HG03457 (cell line): ENCODE data around the gene TSPAN17.
A peak's percentile ranks its signal among the peaks of the same experiment; 100 is the strongest.

ENCODE experiments used
- ATAC-seq: cut with Tn5 transposase; IDR thresholded peaks from one replicate; pipeline ENCODE4 v1.9.1; 2021; ENCODE audit warnings: moderate number of reproducible peaks; ENCODE audit not compliant: unreplicated experiment

The TSPAN17 gene

DNA sequence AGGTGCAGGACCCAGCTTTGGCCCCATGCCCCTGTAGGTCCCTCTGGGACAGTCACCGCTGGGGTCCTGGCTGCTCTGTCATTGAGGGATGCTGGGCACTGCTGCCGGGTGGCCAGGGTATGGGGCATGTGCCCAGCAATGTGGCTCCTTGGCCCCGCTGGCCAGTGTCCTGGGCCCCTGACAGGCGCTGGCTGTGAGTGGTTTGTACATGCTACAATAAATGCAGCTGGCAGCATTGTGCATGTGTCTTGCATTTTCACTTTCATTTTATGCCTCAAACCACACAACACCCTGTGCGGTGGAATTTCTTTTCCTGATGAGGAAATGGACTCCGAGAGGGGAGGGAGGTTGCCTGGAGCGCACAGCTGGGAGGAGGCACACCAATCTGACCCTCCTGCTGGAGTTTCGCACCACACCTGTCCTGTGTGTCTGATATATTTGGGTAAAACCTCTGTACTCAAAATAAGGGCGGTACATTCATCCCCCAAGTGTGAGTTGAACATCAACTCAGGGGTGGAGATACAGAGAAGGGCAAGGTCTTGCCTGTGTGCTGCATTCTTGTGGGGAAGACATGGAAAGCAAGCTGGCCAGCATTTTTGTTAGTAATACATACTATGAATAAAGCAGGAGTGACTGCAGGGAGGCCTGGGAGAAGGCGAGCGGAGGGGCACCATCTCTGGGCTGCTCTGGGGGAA is 11.7 kb downstream of the TSPAN17 start:
- no peak for ATAC-seq

DNA sequence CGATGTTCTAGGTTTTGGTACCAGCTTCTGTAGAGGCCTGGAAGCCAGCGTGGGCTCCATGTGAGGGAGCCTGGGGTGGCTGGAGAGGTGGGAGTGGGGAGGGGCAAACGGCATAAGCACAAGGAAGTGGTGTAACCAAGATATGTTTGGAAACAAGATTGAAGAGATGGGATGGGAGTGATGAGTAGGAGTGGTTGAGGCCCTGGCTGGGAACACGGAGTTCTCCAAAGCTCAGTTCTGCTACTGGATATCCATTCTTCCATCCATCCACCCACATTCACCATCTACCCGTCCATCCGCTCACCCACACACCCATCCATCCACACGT is 12.2 kb downstream of the TSPAN17 start:
- ATAC-seq, result no peak

DNA sequence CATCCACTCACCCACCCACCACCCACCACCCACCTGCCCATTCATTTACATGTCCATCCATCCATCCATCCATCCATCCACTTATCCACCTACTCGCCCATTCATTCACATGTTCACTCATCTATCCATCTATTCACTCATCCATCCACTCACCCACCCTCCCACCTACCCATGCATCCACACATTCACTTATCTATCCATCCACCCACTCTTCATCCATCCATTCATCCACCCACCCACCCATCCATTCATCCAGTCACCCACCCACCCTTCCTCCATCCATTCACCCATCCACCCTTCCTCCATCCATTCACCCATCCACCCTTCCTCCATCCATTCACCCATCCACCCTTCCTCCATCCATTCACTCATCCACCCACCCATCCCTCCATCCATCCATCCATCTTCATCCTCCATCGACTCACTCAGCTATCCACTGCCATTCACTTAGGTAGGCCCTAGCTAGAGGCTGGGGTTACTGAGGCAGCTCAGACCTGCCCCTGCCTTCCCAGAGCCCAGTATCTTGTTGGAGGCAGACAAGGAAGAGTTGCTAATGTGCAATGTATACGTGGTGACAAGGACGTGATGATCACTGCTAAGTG is 12.7 kb downstream of the TSPAN17 start:
- ATAC-seq, result no peak

DNA sequence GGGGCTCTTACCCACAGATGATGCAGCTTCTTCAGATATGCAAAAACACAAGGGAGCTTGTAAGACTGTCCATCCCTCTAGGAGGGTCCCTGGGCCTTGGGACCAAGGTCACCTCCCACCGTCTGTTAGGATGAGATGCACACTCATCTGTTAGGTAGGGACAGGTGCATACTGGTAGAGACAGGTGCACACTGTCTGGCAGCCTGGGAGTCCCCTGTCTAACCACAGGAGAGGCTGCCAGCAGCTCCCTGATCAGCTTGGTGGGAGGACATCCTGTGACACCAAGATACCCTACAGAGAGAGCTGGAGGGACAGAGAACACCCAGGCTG is 13.2 kb downstream of the TSPAN17 start:
- ATAC-seq, result peak; percentile 20

DNA sequence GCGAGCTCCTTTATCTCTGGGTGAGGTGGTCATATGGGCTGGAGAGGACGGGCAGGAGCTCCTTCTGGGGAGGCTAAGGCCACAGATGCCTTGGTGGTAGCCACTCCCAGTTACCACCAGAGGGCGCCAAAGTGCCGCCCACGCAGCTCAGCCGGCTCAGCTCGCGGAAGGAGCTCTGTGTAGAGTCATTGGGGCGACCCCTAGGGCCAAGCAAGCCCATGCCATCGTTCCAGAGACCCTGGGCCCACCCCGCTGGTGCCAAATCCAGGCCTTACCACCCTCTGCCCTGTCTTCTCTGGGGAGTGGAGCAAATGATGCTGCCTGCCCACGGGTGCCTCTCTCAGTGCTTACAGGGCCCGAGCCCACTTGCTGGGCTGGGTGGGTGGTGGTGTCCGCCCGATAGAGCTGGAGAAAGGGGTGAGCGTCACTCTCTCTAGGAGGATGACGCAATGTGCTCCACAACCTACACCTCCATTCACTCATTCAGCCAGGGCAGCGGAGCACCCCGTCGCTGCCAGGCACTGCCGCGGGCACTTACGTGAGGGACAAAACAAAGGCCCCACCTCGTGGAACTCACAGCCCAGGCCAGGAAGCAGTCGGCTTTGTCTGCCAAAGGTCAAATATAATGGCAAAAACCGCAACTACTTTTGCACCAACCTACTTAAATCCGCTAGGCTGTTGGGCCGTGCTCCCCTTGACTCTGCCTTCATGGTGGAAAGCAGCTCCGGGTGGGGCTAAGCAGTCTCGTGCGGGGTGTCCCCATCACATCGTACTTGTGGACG is 13.8 kb downstream of the TSPAN17 start:
- peak; percentile 54 for ATAC-seq

DNA sequence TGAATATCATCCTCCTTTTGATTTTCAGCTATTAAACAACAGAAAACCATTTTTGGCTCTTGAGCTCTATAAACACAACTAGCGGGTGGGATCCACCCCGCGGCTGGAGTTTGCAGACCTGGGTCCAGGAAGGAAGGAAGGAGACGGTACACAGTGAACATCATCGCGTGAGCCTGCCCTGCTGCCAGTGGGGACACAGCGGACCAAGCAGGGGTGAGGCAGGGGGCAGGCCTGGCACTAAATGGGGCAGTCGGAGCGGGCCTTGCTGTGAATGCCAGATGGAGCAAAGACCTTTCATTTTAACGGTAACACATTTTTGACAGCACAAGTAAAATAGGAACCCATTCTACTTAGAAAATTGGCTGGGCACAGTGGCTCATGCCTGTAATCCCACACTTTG is 14.4 kb downstream of the TSPAN17 start:
- no peak for ATAC-seq

DNA sequence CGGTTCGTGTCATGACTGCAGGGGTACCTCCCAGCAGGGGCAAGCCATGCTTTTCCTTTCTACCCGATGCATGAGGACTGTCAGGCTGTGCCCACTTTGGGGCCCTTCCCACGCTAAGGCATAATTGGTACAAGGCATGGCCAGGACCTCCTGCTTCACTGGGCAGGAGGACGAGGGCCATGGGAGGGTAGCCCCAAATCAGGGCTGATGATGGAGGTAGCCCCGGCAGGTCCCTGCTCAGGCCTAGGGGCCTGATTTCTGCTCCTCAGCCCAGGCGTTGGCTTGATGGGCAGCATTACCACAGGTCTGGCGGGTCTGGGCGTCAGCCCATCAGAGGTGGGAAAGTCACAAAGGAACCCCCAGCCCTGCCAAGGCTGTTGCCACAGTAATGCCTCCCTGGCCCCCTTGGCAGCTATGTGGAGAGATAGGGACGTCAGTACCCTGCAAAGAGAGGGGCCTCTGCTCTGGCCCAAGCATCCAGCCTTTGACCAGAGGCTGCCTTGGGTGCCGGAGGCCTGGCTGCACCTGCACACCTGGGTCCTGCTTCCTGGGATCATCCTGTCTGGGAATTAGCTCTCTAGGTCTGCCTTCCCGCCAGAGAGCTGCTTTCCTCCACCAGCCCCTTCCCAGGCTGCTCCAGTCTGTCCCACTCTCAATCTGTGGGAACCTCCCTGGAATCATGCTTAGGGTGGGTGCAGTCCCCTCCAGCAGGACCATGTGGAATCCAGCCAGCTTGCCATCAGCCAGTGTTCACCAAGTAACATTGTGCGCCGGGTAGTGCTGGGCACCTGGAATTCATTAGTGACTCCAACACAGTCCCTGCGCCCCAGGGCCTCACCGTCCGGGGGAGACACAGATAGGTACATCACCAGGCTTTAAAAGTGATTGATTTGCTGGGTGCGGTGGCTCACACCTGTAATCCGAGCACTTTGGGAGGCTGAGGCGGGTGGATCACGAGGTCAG is 15.4 kb downstream of the TSPAN17 start:
- no peak for ATAC-seq

DNA sequence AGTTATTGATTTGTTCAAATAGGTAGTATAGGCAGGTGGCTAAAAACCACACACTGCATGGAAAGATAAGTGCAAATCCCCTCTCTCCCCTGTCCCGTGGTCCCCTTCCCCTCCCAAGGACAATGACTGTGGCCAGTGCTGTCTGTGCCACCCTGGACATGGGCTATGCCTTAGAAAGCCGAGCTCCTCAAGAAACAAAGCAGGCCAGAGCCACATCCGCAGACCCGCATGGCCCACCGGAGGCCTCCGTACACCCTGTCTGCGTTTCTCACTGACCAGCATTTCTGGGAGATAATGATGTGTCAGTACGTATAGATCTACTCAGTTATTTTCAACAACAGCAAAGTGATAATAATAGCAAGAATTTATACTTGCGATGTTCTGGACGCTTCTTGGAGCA is 16.3 kb downstream of the TSPAN17 start:
- no peak for ATAC-seq

DNA sequence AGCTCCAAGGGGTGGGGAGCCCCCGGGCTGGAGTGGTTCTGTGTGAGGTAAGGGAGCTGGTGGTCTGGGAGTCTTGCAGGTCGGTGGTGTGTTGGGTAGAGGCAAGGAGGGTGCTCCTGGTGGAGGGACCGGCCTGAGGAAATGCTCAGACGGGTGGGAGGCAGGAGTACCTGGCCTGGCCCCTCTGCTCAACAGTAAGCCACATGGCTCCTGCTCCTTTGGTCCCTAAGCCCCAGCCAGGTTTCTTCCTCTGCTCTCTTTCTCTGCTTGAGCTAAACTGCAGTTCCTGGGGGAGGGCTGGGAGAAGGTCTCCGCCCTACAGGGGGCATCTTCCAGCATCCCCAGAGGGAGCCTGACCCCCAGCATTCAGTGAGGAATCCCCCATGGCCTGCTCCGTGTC is 17.2 kb downstream of the TSPAN17 start:
- ATAC-seq, result no peak

DNA sequence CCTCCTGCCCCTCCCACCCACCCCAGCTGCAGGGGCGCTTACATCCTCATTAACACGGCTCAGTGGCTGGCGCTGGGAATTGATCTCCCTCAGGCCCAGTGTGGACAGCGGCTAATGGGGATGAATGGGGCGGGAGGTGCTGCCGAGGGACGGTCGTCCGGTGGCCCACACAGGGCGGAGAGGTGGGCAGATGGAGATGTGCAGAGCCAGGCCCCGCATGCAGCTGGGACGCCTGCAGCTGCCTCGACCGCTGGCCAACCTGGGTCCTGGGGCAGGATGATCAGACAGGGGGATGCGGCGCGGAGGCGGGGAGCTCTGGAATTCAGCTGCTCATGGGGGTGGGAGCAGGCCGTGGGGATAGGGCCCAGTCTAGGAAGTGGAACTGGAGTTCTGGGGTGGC is 17.6 kb downstream of the TSPAN17 start:
- ATAC-seq, result no peak

DNA sequence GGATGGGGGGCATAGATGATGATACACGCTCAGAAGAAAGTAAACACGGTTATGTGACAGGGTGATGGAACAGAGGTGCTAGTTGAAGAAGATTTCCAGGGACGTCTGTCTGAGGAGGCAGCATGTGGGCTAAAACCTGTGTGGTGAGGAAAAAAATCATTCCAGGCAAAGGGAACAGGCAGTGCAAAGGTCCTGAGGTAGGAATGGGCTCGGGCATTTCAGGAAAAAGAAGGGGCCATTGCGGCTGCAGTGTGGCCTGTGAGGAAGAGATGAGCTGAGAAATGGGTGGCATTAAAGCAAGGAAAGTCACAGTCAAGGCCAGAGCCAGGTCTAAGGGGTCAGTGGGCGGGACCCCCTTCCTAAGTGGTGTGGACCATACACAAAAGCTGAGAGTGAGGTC is 18.2 kb downstream of the TSPAN17 start:
- ATAC-seq, result no peak

DNA sequence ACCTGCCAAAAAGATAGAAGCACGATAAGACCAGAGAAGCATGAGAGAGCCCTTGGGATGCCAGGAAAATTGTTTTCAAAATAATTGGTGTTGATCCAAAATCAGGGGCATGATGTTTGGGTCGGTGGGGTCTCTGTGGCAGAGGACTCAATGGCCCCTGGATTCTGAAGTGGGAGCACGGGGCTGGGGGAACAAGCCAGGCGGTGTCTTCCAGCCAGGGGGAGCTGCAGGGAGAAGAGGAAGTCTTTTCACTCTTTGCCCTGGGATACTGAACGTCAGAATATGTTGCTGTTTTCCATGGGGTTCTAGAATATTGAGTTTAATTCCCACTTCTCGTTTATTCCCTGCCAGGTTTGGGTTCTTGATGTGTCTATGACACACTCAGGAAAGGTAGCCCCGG is 20.4 kb downstream of the TSPAN17 start:
- ATAC-seq, result no peak

DNA sequence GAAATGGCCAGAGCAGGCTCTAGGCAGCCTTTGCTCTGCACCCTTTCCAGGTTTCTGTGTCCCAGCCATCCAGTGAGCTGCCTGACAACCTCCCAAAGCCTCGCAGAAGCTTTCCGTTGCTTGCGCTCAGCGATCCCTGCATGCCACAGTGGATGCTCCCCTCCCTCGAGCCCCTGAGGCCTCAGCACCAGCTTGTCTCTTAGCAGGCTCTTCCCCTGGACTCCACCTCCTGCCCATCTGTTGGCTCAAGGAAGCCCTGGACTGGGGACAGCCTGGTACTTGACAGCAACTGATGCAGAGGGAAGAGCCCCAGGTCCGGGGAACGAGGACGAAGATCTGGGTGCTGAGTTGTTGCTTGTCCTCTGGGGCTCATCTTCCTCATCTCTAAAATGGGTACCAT is 23.2 kb downstream of the TSPAN17 start:
- no peak for ATAC-seq

DNA sequence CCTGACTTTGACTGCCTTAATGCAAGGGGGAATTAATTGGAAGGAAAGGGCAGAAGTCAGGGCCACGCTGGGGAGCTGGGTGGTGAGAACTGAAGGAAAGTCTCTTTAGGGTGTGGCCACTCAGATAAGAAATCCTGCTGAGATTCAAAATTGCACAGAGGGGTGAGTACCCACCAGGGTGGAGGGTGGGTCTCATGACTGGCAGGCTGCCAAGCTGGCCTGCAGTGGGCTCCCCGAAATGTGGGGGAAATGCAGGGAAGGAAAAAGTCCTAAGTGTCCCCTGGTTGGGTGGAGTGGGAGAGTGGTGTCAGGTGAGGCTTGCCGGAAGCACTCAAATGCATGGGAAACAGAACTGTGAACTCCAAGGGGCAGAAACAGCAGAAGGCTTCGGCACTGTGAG is 24.1 kb downstream of the TSPAN17 start:
- ATAC-seq, result no peak

DNA sequence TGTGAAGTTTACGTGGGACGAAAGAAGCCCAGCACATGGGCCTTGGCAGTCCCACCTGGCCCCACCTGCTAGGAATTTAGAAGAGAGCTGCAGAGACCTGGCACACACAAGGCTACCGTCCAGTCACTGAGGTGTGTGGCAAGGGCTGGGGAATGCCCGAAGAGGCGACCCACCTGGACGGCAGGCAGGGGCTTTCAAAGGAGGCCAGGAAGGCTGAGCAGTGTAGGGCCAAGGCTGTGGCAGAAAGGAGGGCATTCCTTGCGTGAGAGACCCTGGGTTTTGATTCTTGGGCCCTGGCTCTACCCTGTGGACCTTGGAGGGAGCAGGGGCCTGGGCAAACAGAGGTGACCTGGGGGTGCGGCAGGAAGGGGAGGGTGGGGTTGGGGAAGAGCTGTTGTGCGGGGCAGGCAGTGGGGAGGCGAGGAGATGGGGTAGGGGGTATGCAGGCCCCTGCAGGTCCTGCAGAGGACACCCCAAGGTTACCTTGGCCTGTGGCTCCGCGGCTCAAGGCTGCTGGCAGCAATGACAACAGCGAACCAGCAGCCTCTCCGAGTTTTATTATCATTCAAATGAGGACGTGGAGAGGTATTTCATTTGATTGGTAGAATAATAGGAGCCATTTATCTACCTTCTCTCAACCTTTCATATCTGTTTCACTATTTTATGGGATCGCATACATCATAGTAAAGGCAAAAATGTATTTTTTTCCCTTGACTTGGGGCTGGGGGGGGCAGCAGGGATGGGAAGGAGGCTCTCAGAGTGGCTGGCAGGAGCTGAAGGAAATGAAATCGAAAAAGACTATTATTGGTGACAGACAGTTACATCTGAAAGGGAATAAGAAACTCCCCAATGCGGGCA is 24.8 kb downstream of the TSPAN17 start:
- ATAC-seq, result no peak

DNA sequence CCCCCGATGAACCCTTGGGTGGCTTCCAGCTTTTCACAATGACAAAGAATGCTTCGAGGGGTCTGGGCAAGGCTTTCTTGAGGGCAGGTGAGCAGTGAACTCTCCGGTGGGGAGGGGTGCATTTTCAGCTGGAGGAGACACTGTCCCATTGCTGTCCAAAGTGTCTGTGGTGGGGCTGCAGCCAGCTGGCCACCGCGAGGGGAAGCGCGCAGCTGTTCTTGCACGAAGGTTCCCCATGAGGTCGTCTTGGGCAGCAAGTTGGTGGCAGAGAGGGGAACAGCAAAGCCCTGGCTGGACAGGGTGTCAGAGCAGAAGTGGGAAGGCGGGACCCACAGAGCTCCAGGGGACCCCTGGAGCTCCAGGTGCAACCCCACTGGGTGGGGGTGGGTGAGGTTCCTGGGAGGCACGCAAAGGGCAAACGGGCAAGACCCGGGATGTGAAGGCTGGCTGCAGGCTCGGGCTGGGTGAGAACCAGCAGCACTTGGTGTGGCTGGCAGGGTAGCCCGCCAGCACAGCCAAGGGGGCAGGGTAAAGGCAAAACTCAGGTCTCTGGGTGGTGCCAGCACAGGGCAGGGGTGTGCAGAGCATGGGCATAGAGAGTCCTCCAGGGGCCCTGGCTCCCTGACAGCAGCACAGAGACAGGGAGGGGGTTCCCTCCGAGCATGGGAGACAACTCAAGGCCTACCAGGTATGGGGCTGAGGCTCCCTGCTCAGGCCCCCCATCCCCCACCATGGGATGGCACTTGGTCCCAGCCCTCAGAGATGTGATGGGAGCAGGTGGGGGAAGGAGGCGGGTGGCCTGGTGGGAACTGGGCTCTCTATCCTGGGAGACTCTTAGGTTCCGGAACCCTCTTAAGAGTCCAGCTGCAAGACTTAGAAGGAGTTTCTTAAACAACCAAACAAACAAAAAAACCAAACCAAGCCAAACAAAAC is 26.6 kb downstream of the TSPAN17 start:
- ATAC-seq, result no peak

DNA sequence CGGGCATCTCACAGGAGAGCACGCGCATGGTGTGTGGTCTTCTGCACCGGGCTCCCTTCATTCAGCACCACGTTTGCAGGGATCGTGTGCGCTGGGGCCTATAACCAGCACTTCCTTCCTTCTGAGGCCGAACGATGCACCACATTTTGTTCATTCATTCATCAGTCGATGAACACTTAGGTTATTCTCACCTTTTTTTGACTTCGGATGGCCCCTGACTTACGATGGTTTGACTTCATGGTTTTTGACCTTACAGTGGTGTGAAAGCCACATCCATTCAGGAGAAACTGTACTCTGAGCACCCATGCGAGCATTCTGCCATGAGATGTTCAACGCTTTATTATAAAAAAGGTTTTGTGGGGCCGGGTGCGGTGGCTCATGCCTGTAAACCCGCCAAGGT is 27.5 kb downstream of the TSPAN17 start:
- ATAC-seq, result no peak

DNA sequence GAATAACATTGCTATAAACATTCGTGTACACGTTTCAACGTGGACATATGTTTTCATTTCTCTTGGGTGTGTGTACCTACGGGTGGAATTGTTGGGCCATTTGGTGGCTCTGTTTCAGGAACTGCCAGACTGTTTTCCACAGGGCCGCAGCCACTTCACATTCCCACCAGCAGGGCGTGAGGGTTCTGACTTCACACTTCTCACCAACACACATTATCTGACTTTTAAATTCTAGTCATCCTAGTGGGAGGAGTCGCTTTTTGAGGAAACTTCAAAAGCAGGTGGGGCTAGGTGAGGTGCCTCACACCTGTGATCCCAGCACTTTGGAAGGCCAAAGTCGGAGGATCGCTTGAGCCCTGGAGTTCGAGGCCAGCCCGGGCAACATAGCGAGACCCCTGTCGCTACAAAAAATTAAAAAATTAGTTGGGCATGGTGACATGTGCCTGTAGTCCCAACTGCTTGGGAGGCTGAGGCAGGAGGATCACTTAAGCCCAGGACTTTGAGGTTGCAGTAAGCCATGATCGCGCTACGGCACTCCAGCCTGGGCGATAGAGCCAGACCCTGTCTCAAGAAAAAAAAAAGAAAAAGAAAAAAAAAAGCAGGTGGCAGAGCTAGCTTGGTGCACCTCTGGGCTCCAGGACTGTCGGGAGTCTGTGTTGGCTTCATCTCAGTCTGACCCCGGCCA is 28.5 kb downstream of the TSPAN17 start:
- ATAC-seq, result no peak

DNA sequence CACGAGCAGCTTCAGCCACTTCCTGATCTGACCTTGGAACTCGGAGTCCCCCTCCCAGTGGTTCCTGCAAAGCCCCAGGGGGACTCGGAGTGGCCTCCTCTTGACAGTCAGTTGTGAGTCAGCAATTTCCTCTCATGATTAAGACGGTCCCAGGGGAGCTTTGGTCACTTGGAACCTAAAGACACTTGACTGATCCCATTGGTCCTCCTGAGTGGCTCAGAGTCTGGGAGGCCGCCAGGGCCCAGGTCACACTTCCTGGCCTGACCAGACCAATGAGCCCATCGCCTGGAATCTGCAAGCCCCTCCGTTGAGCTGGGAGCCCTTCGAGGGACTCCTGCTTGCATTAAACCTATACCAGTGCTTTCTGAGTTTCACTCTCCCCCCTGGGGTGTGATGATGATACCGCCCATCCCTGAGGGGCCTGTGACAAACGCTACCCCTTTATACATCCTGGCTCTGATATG is 29.1 kb downstream of the TSPAN17 start:
- no peak for ATAC-seq
